Activated effector memory CD4-positive, alpha-beta T cell treated with anti-CD3 and anti-CD28 coated beads, Interleukin-2, amount 50 U/mL, for 16 hours (primary cell): ENCODE measurements around the gene ASF1B.

Experiments
- DNase-seq: peaks from one replicate; pipeline ENCODE4 v3.0.0-alpha.2; 2020

The ASF1B gene

GRCh38 chr19:14135355-14135754 lies 1.0 kb downstream of the ASF1B start:
- no peak for DNase-seq

GRCh38 chr19:14127929-14128509 lies 8.4 kb downstream of the ASF1B start:
- DNase-seq, result no peak

- DNase-seq, result no peak
Measured at GRCh38 chr19:14127176-14127575, 9.2 kb downstream of the ASF1B start.

- no peak for DNase-seq
Measured at GRCh38 chr19:14122924-14123323, 13.5 kb downstream of the ASF1B start.

- DNase-seq, result no peak
Measured at GRCh38 chr19:14120497-14120780, 15.9 kb downstream of the ASF1B start.

- DNase-seq, result no peak
Measured at GRCh38 chr19:14119644-14120496, 16.5 kb downstream of the ASF1B start.

- DNase-seq, result no peak
Measured at GRCh38 chr19:14119146-14119545, 17.2 kb downstream of the ASF1B start.

GRCh38 chr19:14118165-14119051 lies 18.0 kb downstream of the ASF1B start:
- peak; percentile 70 for DNase-seq

GRCh38 chr19:14117668-14118164 lies 18.7 kb downstream of the ASF1B start, which contains the start of gene PRKACA:
Gene PRKACA, minus strand, starts transcription at chr19:14117762. Its CDS starts 215 bp downstream, at chr19:14117547.
- peak; percentile 100 for DNase-seq

- peak; percentile 72 for DNase-seq
Measured at GRCh38 chr19:14116918-14117578, 19.3 kb downstream of the ASF1B start.

- no peak for DNase-seq
Measured at GRCh38 chr19:14116525-14116917, 19.9 kb downstream of the ASF1B start.

GRCh38 chr19:14115756-14116155 lies 20.6 kb downstream of the ASF1B start:
- DNase-seq, result no peak

GRCh38 chr19:14114854-14115253 lies 21.5 kb downstream of the ASF1B start:
- DNase-seq, result peak; percentile 84

GRCh38 chr19:14114439-14114838 lies 21.9 kb downstream of the ASF1B start:
- no peak for DNase-seq

- peak; percentile 78 for DNase-seq
Measured at GRCh38 chr19:14113762-14114414, 22.5 kb downstream of the ASF1B start.

- DNase-seq, result no peak
Measured at GRCh38 chr19:14112809-14113385, 23.5 kb downstream of the ASF1B start.

- DNase-seq, result no peak
Measured at GRCh38 chr19:14112051-14112808, 24.2 kb downstream of the ASF1B start.

GRCh38 chr19:14111486-14111885 lies 24.9 kb downstream of the ASF1B start:
- no peak for DNase-seq

- DNase-seq, result no peak
Measured at GRCh38 chr19:14110650-14111049, 25.7 kb downstream of the ASF1B start.

GRCh38 chr19:14107581-14108461 lies 28.6 kb downstream of the ASF1B start:
- no peak for DNase-seq
